SH-SY5Y (cell line): ENCODE data around the gene ICAM2.

ENCODE experiments used
- GATA2 ChIP-seq: IDR thresholded peaks from 2 replicates; pipeline ENCODE4 v1.6.1; 2011; ENCODE audit warnings: mild to moderate bottlenecking, low read depth, low read length
- GATA3 ChIP-seq: IDR thresholded peaks from 2 replicates; pipeline ENCODE4 v1.6.1; 2011; ENCODE audit warnings: low read depth, mild to moderate bottlenecking, low read length, moderate library complexity

- TF ChIP-seq GATA3: no peak
- TF ChIP-seq GATA2: no peak
Observed at GRCh38 chr17:64032081-64032480, 11.6 kb upstream of the ICAM2 start.
